NCI-H1436 treated with DMSO at 0.1 percent for 48 hours (cell line): Measurements from ENCODE around the gene OR10H1.
A peak's percentile ranks its signal among the peaks of the same experiment; 100 is the strongest.
"Not testable (repeated sequence)": the region's sequence is repeated elsewhere in the genome, so short reads cannot be mapped to it uniquely, and the experiment has no call there.

Experiments
- DNase-seq: peaks from one replicate; lab custom pipeline; 2025; lab: John Stamatoyannopoulos, UW

OR10H1 gene

GRCh38 chr19:15815306-15815705 lies at the start of gene OR10H1:
Gene OR10H1, minus strand, starts transcription at chr19:15815664. Its CDS starts 7,627 bp downstream, at chr19:15808037.
- DNase-seq, result no peak

DNA sequence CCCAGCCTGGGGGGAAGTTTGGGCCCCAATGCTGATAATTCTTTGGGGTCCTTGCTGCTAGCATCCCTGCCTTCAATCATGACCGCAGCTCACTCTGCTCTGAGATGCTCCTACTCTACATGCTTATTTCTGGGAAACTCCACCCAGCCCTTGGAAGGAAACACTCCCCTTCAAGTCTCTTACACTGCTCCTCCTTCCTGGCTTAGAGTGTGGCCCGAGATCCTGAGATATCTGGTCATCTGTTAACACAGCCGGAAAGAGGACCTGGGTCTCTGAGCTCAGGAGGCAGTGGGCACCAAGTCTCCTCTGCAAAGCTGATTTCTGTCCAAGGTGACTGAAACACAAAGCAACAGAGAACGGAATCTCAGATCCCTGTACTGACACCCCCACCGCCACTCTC lies 49.4 kb upstream of the OR10H1 start:
- no peak for DNase-seq

DNA sequence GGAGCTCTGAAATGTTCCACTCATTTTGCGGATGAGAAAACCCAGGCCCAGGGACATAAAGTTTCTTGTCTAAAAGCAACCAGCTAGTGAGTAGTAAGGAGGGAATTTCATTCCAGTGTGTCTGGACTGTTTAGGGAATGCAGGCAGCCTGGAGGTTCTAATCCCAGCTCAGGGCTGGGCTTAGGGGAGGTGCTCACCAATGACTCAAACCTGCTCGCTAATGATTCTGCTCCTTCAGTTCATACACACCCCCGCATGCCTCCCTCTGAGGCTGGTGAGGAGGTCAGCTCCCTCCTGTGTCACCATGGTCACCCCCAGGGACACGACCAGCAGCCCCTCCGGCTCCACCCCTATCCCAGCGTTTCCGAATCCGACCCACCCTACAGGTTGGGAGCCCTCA lies 47.8 kb upstream of the OR10H1 start:
- DNase-seq, result no peak

DNA sequence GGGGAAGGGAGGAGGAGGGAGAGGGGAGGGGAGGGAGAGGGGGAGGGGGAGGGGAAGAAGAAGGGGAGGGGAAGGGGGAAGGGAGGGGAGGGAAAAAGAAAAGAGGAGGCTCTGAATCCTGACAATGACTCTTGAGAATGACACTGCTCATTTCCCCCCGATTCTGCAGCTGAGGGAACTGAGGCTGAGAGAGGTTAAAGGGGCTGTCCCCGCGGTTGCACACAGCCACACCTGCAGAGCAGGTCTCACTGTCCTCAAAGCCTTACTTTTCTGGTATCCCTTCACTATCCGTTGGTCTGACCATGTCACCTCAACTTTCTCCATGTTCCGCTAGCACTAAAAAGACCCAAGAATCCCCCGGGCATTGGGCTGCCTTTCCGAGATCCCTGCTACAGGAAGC lies 47.0 kb upstream of the OR10H1 start:
- no peak for DNase-seq

- no peak for DNase-seq
Measured at GRCh38 chr19:15860522-15860921, 45.1 kb upstream of the OR10H1 start.

DNA sequence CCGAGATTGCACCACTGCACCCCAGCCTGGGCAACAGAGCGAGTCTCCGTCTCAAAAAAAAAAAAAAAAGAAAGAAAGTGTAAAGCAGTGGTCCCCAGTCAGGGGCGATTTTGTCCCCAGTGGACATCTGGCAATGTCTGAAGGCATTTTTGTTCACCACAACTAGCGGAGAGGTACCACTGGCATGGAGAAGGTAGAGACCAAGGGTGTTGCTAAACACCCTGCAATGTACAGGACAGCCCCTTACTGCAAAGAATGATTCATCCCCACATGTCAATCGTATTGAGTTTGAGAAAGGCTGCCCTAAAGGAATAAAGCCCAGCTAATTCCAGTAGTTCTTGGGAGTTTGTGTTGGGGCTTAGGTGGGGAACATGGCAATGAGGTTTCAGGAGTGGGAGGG lies 43.7 kb upstream of the OR10H1 start:
- no peak for DNase-seq

GRCh38 chr19:15850385-15850784 lies 34.9 kb upstream of the OR10H1 start:
- no peak for DNase-seq

DNA sequence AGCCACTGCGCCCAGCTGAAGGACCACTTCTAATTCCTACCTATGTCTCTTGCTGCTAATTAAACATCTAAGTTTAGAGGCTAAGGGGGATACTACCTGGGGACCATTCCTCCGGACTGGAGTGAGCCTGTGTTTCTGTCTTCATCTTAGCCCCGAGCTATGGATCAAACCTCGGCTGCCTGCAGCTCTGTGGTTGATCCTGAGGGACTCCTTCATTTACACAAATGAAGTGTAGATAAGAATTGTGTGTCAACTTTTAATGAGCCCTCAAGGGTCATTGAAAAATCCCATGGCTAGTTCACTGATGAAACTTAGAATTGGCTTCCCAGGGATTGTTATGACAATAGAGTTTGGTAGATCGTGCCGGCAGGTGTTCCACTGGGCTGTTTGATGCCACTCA lies 31.5 kb upstream of the OR10H1 start:
- no peak for DNase-seq

DNA sequence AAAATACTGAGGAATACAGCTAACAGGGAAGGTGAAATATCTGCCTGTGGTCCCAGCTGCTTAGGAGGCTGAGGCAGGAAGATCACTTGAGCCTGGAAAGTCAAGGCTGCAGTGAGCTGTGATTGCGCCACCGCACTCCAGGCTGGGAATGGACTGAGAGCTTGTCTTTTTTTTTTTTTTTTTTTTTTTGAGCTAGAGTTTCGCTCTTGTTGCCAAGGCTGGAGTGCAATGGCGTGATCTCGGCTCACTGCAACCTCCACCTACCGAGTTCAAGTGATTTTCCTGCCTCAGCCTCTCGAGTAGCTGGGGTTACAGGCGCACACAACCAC lies 28.4 kb upstream of the OR10H1 start:
- not testable (repeated sequence) for DNase-seq

- DNase-seq, result no peak
Measured at GRCh38 chr19:15843203-15843893, 27.9 kb upstream of the OR10H1 start.

DNA sequence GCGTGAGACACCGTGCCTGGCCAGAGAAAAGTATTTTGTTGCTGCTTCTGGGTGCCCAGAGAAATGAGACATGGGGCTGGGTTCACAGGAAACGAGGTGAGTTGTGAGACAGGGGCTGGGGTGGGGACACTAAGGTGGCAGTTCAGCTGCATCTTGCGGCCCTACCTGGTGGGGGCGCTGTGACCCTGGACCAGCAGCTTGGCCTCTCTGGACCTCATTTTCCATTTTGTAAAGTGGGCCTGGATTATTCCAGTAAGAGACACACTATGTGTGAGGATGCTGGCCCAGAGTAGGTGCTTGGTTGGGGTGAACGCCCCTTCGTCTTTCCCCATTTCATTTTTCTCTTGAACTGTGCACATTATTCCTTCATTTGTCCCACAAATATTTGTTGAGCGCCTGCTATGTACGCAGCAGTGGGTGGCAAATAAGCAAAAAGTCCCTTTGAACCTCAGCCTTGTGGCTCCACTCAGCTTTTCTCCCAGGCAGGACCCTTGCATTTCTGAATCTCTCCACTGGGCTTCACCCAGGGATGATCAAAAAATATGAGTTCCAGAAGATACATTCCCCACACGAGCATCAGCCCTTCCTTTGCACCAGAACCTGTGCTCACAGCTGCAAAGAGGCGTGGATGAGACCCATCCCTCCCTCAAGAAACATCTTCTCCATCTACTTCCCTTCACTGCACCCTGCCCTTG lies 26.6 kb upstream of the OR10H1 start:
- no peak for DNase-seq

DNA sequence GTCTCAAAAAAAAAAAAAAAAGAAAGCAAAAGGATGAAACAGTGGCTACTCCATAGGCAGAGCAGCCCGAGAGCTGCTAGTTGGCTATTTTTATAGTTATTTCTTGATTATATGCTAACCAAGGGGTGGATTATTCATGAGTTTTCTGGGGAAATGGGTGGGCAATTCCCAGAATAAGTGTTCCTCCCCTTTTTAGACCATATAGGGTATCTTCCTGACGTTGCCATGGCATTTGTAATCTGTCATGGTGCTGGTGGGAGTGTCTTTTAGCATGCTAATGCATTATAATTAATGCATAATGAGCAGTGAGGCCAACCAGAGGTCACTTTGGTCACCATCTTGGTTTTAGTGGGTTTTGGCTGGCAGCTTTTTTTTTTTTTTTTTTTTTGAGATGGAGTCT lies 25.4 kb upstream of the OR10H1 start:
- DNase-seq, result no peak

- not testable (repeated sequence) for DNase-seq
Measured at GRCh38 chr19:15839888-15840287, 24.4 kb upstream of the OR10H1 start.

DNA sequence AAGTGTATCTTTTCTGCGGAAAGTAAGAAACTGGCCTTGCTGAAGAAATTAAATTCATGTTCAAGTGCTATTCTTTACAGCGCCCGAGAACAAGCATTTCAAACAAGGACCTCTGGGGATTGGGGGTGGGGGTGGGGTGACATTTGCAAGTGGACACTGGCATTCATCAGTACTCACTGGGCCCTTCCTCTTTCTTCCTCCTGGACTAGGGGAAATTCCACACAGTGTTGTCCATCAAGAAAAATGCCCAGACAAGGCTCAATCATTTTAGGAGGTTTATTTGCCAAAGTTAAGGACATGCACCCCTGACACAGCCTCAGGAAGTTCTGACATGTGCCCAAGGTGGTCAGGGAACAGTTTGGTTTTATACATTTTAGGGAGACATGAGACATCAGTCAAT lies 22.9 kb upstream of the OR10H1 start:
- no peak for DNase-seq

DNA sequence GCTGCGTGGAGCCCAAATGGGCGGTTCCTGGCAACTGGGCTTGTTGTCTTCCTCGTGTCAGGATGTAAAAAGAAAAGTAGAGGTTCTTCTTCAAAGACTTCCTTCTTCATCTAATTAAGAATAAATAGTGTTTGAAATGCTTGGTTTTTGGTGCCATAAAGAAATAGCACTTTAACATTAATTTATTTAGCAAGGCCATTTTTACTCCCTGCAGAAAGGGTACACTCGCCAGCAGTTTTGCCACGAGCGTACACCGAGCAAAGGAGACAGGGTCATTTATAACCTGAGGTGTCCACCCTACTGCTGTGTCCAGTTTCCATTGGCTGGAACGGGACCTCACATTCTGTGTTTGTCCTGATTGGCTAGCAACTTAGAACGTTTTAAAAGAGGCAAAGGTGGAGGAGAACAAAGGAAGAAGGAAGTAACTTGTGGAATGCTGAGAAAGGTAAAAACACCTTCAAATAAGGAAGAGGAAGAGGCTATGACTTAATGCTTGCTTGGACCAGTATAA lies 21.8 kb upstream of the OR10H1 start:
- DNase-seq, result no peak

- DNase-seq, result peak; percentile 49
Measured at GRCh38 chr19:15836330-15837220, 21.1 kb upstream of the OR10H1 start.

GRCh38 chr19:15835565-15836329 lies 20.3 kb upstream of the OR10H1 start:
- not testable (repeated sequence) for DNase-seq

- not testable (repeated sequence) for DNase-seq
Measured at GRCh38 chr19:15834232-15834631, 18.8 kb upstream of the OR10H1 start.

GRCh38 chr19:15831626-15832025 lies 16.2 kb upstream of the OR10H1 start:
- DNase-seq, result no peak

DNA sequence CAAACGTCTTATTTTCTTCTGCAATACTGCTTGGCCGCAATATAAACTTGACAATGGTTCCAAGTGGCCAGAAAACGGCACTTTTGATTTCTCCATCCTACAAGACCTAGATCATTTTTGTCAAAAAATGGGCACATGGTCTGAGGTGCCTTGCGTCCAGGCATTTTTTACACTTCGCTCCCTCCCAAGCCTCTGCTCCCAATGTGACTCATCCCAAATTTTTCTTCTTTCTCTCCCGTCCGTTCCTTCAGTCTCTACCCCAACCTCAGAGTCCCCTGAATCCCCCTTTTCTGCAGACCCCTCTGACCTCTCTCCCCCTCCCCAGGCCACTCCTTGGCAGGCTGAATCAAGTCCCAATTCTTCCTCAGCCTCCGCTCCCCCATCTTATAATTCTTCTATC lies 14.3 kb upstream of the OR10H1 start:
- DNase-seq, result no peak

DNA sequence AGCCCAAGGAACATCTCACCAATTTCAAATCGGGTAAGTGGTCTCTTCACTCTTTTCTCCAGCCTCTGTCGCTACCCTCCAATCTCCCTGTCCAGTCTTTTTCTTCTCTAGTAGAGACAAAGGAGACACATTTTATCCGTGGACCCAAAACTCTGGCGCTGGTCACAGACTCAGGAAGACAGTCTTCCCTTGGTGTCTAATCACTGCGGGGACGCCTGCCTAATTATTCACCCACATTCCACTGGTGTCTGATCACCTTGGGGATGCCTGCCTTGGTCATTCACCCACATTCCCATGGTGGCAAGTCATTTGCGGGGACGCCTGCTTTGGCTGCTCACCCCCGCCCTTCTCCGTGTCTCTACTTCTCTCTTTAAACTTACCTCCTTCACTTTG lies 13.8 kb upstream of the OR10H1 start:
- DNase-seq, result no peak
